ENCODE measurements around the gene COL6A2. TPM values are rescaled to one million over a fixed set of nuclear protein-coding genes. Genes with fewer than 3 reads are reported as not detected.
A peak's percentile ranks its signal among the peaks of the same experiment; 100 is the strongest.

COL6A2 gene
- total RNA-seq, 1 experiment from 2014 or later = 129 TPM

DNA sequence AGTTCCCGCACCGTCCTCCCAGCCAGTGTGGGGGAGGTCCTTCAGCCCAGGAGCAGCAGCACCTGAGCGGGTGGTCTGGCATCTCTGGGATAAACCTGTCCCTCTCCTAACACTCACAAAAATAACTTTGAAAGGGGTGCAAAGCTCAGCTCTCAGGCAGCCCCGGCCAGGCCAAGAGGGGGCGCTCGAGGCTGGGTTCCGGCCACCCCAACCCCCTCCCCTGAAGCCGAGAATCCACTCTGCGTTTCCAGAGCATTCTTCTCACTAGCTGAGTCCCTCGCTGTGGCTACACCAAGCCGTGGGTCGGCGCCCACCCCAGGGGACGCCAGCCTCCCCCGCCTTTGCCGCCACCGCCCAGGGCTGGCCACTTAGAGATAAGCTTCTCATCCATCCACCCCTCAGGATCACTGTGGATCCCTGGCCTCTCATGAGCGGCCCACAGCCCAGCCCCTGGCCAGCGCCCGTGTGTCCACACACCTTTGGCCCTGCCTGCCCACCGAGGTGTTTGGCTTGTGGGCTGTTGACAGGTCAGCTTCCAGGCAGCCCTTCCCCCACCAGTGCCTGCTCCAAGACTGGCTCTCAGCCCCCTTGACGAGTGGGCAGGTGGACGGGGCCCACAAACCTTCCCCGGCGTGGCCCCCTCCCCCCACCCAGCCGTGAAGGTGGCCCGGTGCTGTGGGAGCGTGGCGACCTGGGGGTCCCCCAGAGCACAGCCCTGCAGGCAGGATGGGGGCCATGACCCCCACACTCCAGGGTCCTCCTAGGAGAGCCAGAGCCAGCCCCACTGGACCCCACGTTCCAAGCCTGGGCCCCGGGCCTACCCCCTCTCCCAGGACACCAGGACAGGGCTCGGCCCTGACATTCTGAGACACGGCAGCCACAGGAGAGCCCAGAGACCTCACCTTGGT lies 55.6 kb downstream of the COL6A2 start:
- WGBS (ENCODE audit: extremely low coverage, insufficient read length, low lambda C conversion rate) = no CpG with 5 or more reads among the region's 33 CpGs
- no peak overlapping the region for H3K23ac ChIP-seq (ENCODE audit: insufficient read length, low read depth, low read length)
- no peaks in the 10 kb centered on the region for H3K79me2 ChIP-seq (ENCODE audit: insufficient read depth, low read length)
- no peaks in the 10 kb centered on the region for H3K27me3 ChIP-seq (ENCODE audit: insufficient read depth, low read length)
- no peaks in the 10 kb centered on the region for H3K9me3 ChIP-seq (ENCODE audit: control insufficient read depth, low read depth, low read length)
- Mint-ChIP-seq H3K27me3 (ENCODE audit: low read depth) (no peaks in the 10 kb centered on the region), H3K27ac (no peak overlapping the region), H3K9me3 (no peaks in the 10 kb centered on the region), H3K36me3 (ENCODE audit: insufficient read depth in 1 of 3, low read depth in 3 of 3) (no peaks in the 10 kb centered on the region; a peak in 1 of 7 replicates), H3K4me1 (peaks cover 6 to 11% of the 10 kb centered on the region in 2 experiments), H3K4me3 (no peak overlapping the region; a peak in 1 of 5 replicates)
- no peak overlapping the region for H4K91ac ChIP-seq (ENCODE audit: insufficient read length, low read depth, low read length)
- H2AK5ac ChIP-seq (ENCODE audit: insufficient read length, low read length) = no peak overlapping the region
- H3K4ac ChIP-seq (ENCODE audit: low read depth, low read length) = no peak overlapping the region
- H2BK15ac ChIP-seq (ENCODE audit: low read depth, low read length) = no peak overlapping the region
- peak; percentile 80 for DNase-seq
- H2BK120ac ChIP-seq (ENCODE audit: low read depth, low read length, poor library complexity, severe bottlenecking) = no peak overlapping the region
- H4K5ac ChIP-seq (ENCODE audit: insufficient read length, low read depth, low read length) = no peak overlapping the region
- TF ChIP-seq, protein P1, sequence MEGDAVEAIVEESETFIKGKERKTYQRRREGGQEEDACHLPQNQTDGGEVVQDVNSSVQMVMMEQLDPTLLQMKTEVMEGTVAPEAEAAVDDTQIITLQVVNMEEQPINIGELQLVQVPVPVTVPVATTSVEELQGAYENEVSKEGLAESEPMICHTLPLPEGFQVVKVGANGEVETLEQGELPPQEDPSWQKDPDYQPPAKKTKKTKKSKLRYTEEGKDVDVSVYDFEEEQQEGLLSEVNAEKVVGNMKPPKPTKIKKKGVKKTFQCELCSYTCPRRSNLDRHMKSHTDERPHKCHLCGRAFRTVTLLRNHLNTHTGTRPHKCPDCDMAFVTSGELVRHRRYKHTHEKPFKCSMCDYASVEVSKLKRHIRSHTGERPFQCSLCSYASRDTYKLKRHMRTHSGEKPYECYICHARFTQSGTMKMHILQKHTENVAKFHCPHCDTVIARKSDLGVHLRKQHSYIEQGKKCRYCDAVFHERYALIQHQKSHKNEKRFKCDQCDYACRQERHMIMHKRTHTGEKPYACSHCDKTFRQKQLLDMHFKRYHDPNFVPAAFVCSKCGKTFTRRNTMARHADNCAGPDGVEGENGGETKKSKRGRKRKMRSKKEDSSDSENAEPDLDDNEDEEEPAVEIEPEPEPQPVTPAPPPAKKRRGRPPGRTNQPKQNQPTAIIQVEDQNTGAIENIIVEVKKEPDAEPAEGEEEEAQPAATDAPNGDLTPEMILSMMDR (conservative IDR thresholded peaks at IDR 0.05) = peak; percentile 96
- no peak overlapping the region for H2AFZ ChIP-seq (ENCODE audit: low read length)
- H3K27ac ChIP-seq (ENCODE audit: insufficient read length, low read depth, low read length) = no peak overlapping the region
- H3K4me1 ChIP-seq (ENCODE audit: insufficient read depth, low read length) = no peaks in the 10 kb centered on the region; the same call in 1 of the 2 replicates
- no peaks in the 10 kb centered on the region for H4K20me1 ChIP-seq (ENCODE audit: control insufficient read depth, insufficient read depth, insufficient read length)
- no peaks in the 10 kb centered on the region for H3K79me1 ChIP-seq (ENCODE audit: insufficient read depth, low read depth, low read length, poor library complexity, severe bottlenecking)
- H3K18ac ChIP-seq (ENCODE audit: insufficient read length, low read depth, low read length) = no peak overlapping the region
- peak overlapping the region; percentile 64 for H3K14ac ChIP-seq (ENCODE audit: insufficient read depth, low read length)
- H2BK12ac ChIP-seq (ENCODE audit: insufficient read length, low read depth, low read length) = no peak overlapping the region
- H4K8ac ChIP-seq (replicated peaks; ENCODE audit: insufficient read length, low read depth, low read length) = no peak overlapping the region
- no peak overlapping the region for H3K56ac ChIP-seq (ENCODE audit: insufficient read length, low read depth, low read length)
- no peak overlapping the region for H3K9ac ChIP-seq (ENCODE audit: extremely low read depth, insufficient read length, low read length)
- no peaks in the 10 kb centered on the region for H3K23me2 ChIP-seq (ENCODE audit: insufficient read length, low read depth, low read length, poor library complexity, severe bottlenecking)
- H2BK5ac ChIP-seq (ENCODE audit: insufficient read length, low read length) = no peak overlapping the region
- no peak overlapping the region for H2BK20ac ChIP-seq (ENCODE audit: low read depth, low read length, poor library complexity, severe bottlenecking)
- H3T11ph ChIP-seq (ENCODE audit: low read length) = no peak overlapping the region
- H3K4me2 ChIP-seq (ENCODE audit: insufficient read depth, insufficient read length, low read length) = no peak overlapping the region

Data from H9 (cell line).